PC-9 (cell line): ENCODE measurements around the gene CDK5RAP3. TPM values are rescaled to one million over a fixed set of nuclear protein-coding genes. Genes with fewer than 3 reads are reported as not detected.

Experiments
- BruUV-seq: library from RNA; stranded (reverse); fragments of 400-500 nt; replicated peaks from 2 replicates; lab custom pipeline; 2021; lab: Mats Ljungman, UMichigan
- CTCF ChIA-PET: fragments of 300-600 bp; sonication (Branson Sonifier 250); formaldehyde crosslinking; loops from one replicate; lab custom pipeline; 2022; ENCODE audit warnings: antibody characterized with exemption; lab: Charles Lee
- POLR2A ChIA-PET: fragments of 300-600 bp; sonication (Branson Sonifier 250); formaldehyde crosslinking; loops from one replicate; lab custom pipeline; 2022; ENCODE audit warnings: antibody characterized with exemption; ENCODE audit not compliant: unreplicated experiment; lab: Charles Lee
- DNase-seq, 2 experiments: peaks; one replicate each; pipeline versions ENCODE4 v3.0.0 to v3.0.0-alpha.2; 2015 to 2022; ENCODE audit warnings: mixed read lengths in 1 of 2
- H2AFZ ChIP-seq: fragments of 200-600 bp; sonication (generic); 2 replicates; pipeline ENCODE4 v1.8.1; 2017; ENCODE audit warnings: antibody characterized with exemption
- H3F3A ChIP-seq: fragments of 200-600 bp; sonication (generic); 2 replicates; pipeline ENCODE4 v1.8.1; 2017; ENCODE audit warnings: antibody characterized with exemption, mild to moderate bottlenecking, low read depth; ENCODE audit not compliant: insufficient read depth
- H3K27ac ChIP-seq: fragments of 200-600 bp; sonication (generic); 2 replicates; pipeline ENCODE4 v1.6.1; 2016; ENCODE audit warnings: mixed run types
- H3K27me3 ChIP-seq: fragments of 200-600 bp; sonication (generic); 2 replicates; pipeline ENCODE4 v1.6.1; 2016; ENCODE audit warnings: low read depth, mixed run types; ENCODE audit not compliant: insufficient read depth
- H3K36me3 ChIP-seq: fragments of 200-600 bp; sonication (generic); 2 replicates; pipeline ENCODE4 v1.6.1; 2016; ENCODE audit warnings: low read depth, mixed run types
- H3K4me1 ChIP-seq: fragments of 200-600 bp; sonication (generic); replicated peaks from 2 replicates; pipeline ENCODE4 v1.6.1; 2016; ENCODE audit warnings: mixed run types; ENCODE audit not compliant: insufficient read depth
- H3K4me2 ChIP-seq: fragments of 200-600 bp; sonication (generic); 2 replicates; pipeline ENCODE4 v1.6.1; 2017; ENCODE audit warnings: mixed run types
- H3K4me3 ChIP-seq: fragments of 200-600 bp; sonication (generic); 2 replicates; pipeline ENCODE4 v1.6.1; 2016; ENCODE audit warnings: mixed run types
- H3K79me2 ChIP-seq: fragments of 200-600 bp; sonication (generic); 2 replicates; pipeline ENCODE4 v1.6.1; 2017; ENCODE audit warnings: low read depth, mixed run types
- H3K9me2 ChIP-seq: fragments of 200-600 bp; sonication (generic); 2 replicates; pipeline ENCODE4 v1.8.1; 2017; ENCODE audit warnings: mild to moderate bottlenecking; ENCODE audit not compliant: insufficient read depth
- H3K9me3 ChIP-seq: fragments of 200-600 bp; sonication (generic); 2 replicates; pipeline ENCODE4 v1.8.1; 2016; ENCODE audit warnings: low read depth; ENCODE audit not compliant: insufficient read depth
- H4K20me1 ChIP-seq: fragments of 200-600 bp; sonication (generic); 2 replicates; pipeline ENCODE4 v1.8.1; 2017; ENCODE audit not compliant: insufficient read depth
- EZH2 ChIP-seq: fragments of 200-600 bp; sonication (generic); IDR thresholded peaks from 2 replicates; pipeline ENCODE4 v1.8.0; 2017; ENCODE audit warnings: antibody characterized with exemption, low read depth
- intact Hi-C: fragments of 100-400 bp; cut with micrococcal nuclease; formaldehyde crosslinking; loops from one replicate; pipeline ENCODE4 v1.10.0; 2022; ENCODE audit not compliant: unreplicated experiment
- total RNA-seq: library from RNA; stranded (reverse); gene quantifications from 2 replicates; pipeline ENCODE4 v1.2.3, GENCODE V29; 2021
- TF ChIP-seq, protein P1 (sequence below): fragments of 200-600 bp; sonication (generic); conservative IDR thresholded peaks from 2 replicates; pipeline ENCODE4 v1.6.1; 2017; ENCODE audit warnings: mixed run types, antibody characterized with exemption, mild to moderate bottlenecking, moderate library complexity

CDK5RAP3 gene
- total RNA-seq, 1 experiment from 2014 or later: 147 TPM

DNA sequence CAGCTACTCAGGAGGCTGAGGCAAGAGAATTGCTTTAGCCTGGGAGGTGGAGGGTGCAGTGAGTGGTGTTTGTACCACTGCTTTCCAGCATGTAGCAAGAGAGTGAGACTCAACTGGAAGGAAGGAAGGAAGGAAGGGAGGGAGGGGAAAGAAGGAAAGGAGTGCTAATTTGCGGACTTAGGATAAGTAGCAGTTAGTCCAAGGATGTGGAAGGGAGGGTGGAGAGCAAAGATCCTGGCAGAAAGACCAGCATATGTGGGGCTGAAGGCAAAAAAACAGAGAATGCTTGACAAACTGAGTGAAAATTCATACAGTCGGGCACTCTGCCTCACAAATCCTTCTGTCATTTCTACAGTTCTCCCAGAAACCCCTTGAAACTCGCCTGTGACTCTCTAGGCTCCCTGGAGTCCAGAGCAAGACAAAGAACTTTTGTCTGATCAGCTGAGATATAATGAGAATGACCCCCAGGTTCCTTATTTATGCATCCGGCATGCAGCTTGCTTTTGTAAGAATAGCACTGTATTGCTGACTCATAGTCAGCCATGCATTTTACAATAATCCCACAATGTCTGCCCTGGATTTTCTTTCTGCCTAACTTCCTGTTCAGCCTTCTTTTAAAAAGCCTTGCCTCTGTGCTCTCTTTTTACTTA, 31.5 kb downstream of the CDK5RAP3 start:
- peak; percentile 15 to 89 for DNase-seq
- H3K27ac ChIP-seq: peak overlapping the region; percentile 90
- no peaks in the 10 kb centered on the region for H3K9me3 ChIP-seq
- H3K36me3 ChIP-seq: no peaks in the 10 kb centered on the region
- TF ChIP-seq, protein P1, sequence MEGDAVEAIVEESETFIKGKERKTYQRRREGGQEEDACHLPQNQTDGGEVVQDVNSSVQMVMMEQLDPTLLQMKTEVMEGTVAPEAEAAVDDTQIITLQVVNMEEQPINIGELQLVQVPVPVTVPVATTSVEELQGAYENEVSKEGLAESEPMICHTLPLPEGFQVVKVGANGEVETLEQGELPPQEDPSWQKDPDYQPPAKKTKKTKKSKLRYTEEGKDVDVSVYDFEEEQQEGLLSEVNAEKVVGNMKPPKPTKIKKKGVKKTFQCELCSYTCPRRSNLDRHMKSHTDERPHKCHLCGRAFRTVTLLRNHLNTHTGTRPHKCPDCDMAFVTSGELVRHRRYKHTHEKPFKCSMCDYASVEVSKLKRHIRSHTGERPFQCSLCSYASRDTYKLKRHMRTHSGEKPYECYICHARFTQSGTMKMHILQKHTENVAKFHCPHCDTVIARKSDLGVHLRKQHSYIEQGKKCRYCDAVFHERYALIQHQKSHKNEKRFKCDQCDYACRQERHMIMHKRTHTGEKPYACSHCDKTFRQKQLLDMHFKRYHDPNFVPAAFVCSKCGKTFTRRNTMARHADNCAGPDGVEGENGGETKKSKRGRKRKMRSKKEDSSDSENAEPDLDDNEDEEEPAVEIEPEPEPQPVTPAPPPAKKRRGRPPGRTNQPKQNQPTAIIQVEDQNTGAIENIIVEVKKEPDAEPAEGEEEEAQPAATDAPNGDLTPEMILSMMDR: no peak
- TF ChIP-seq EZH2: no peak
- no peaks in the 10 kb centered on the region for H3K27me3 ChIP-seq
- CTCF ChIA-PET: interaction anchor here (0.6 kb wide), 1 partner anchor 876 kb away, joined by 3 read pairs; no protein-coding TSS in a partner anchor
- no TSS peak for BruUV-seq
- H3K4me1 ChIP-seq: peaks cover 34% of the 10 kb centered on the region
- H3F3A ChIP-seq: peaks cover 17% of the 10 kb centered on the region; the same call in 1 of the 2 replicates
- intact Hi-C loops: no loop called here
- H2AFZ ChIP-seq: peak overlapping the region; percentile 85
- POLR2A ChIA-PET: interaction anchor here (0.6 kb wide), 1 partner anchor 35 kb away, joined by 3 read pairs; no protein-coding TSS in a partner anchor
- no peaks in the 10 kb centered on the region for H4K20me1 ChIP-seq
- H3K9me2 ChIP-seq: no peaks in the 10 kb centered on the region
- H3K4me3 ChIP-seq: no peak overlapping the region
- H3K4me2 ChIP-seq: peak overlapping the region; percentile 64
- H3K79me2 ChIP-seq: no peaks in the 10 kb centered on the region

DNA sequence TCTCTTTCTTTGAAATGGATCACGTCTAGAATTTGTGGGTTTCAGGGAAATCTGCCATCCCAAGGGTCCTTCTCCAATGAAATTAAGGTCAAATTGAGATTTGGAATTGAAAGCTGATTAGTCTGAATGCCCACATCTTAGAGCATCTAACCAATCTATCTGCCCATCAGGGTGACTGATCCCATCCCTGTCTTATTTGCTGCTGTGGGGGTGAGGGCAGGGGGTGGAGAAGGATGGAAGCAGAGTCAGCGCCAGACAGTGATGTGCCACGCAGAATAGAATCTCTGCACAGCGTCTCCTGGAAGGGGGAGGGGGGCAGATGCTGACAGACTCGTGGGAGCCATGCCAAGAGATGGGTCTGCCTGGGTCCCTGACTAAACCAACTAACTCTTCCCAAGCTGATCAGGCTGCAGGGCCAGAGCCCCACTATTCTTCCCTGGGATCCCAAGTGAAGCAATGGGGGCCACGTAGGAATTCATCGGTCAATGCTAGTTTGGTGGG, 32.1 kb downstream of the CDK5RAP3 start:
- BruUV-seq: TSS peak; percentile 29
- intact Hi-C loops: no loop called here
- peak overlapping the region; percentile 85 for H2AFZ ChIP-seq
- H3K79me2 ChIP-seq: no peaks in the 10 kb centered on the region
- CTCF ChIA-PET: no interaction called here
- H3K4me3 ChIP-seq: no peak overlapping the region
- peak overlapping the region; percentile 90 for H3K27ac ChIP-seq
- no peaks in the 10 kb centered on the region for H3K9me2 ChIP-seq
- TF ChIP-seq, protein P1: no peak
- no peak for TF ChIP-seq EZH2
- no peaks in the 10 kb centered on the region for H3K27me3 ChIP-seq
- POLR2A ChIA-PET: no interaction called here
- no peak for DNase-seq
- H3K36me3 ChIP-seq: no peaks in the 10 kb centered on the region
- H3K9me3 ChIP-seq: no peaks in the 10 kb centered on the region
- H3K4me2 ChIP-seq: peak overlapping the region; percentile 64
- H3F3A ChIP-seq: peaks cover 17% of the 10 kb centered on the region; the same call in 1 of the 2 replicates
- H4K20me1 ChIP-seq: no peaks in the 10 kb centered on the region
- H3K4me1 ChIP-seq: peaks cover 34% of the 10 kb centered on the region

DNA sequence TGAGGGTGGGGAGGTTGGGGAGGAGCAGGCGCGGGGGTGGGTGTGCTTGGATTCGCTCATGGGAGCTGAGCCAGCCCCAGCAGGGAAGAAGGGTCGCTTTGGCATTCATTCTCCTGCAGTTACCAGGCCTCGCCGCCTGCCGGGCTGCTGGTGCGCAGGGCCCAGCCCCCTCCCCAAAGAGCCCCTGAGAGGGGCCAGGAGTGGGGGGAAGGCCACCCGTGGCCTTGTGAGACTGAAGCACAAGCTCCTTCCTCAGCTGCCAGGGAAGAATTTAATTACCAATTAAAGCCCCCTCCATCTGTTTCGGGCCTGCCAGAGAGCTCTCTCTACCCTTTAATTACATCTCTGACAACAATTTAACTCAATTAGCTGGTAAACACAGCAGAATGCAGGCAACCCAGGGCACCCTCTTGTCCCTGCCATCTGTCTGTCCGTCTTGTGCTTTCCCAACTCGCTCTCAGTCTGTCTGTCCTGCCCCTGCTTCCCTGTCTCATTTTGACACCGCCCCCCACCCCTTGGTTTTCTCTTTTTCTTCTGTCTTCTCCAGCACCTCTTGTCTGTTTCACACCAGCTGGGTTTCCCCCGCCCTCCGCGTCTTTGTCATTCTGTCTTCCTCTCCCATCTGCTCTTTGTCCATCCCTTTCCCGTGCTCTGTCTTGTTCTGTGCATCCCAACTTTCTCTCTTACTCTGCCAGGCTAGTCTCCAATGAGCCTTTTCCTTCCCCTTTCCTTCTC, 32.7 kb downstream of the CDK5RAP3 start:
- H3K4me2 ChIP-seq: no peak overlapping the region
- TF ChIP-seq EZH2: no peak
- TF ChIP-seq, protein P1: no peak
- no peaks in the 10 kb centered on the region for H4K20me1 ChIP-seq
- no peaks in the 10 kb centered on the region for H3K79me2 ChIP-seq
- H3K4me3 ChIP-seq: no peak overlapping the region
- no peak overlapping the region for H2AFZ ChIP-seq
- H3F3A ChIP-seq: peaks cover 17% of the 10 kb centered on the region; the same call in 1 of the 2 replicates
- DNase-seq: no peak
- no TSS peak for BruUV-seq
- H3K27ac ChIP-seq: peak overlapping the region; percentile 90; the same call in 1 of the 2 replicates
- H3K9me3 ChIP-seq: no peaks in the 10 kb centered on the region
- ChIA-PET CTCF (no interaction called here), POLR2A (no interaction called here)
- intact Hi-C loops: no loop called here
- H3K36me3 ChIP-seq: no peaks in the 10 kb centered on the region
- H3K4me1 ChIP-seq: peaks cover 34% of the 10 kb centered on the region
- H3K9me2 ChIP-seq: no peaks in the 10 kb centered on the region
- no peaks in the 10 kb centered on the region for H3K27me3 ChIP-seq
